ENCODE measurements around the gene COL4A3. TPM values are rescaled to one million over a fixed set of nuclear protein-coding genes. Genes with fewer than 3 reads are reported as not detected.

Gene COL4A3
- total RNA-seq, 1 donor from 2014 or later: 4.4 TPM

DNA sequence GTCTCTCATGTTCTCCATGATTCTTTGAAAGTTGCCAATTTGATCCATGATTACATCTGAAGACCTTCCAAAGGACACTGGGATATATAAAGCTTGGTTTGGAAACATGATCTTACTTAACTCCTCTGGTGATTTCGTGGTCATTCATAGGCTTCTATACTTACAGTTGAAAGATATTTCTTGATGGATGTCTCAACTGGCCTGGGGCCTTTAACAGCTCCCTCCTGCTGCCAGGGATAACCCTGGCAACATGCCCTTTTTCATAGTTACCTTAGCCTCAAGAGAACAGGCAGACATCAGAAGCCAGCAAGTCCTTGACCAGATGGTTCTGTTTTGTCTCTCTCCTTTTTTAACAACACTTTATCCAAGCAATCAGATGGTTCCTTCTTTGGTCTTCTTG is 137.1 kb downstream of the COL4A3 start:
- H3K4me3 ChIP-seq: no peak overlapping the region
- H3K4me1 ChIP-seq: no peaks in the 10 kb centered on the region
- no peak overlapping the region for H3K27ac ChIP-seq (replicated peaks)
- no peaks in the 10 kb centered on the region for H3K27me3 ChIP-seq (ENCODE audit: low read depth)
- DNase-seq: no peak
- TF ChIP-seq, protein P1, sequence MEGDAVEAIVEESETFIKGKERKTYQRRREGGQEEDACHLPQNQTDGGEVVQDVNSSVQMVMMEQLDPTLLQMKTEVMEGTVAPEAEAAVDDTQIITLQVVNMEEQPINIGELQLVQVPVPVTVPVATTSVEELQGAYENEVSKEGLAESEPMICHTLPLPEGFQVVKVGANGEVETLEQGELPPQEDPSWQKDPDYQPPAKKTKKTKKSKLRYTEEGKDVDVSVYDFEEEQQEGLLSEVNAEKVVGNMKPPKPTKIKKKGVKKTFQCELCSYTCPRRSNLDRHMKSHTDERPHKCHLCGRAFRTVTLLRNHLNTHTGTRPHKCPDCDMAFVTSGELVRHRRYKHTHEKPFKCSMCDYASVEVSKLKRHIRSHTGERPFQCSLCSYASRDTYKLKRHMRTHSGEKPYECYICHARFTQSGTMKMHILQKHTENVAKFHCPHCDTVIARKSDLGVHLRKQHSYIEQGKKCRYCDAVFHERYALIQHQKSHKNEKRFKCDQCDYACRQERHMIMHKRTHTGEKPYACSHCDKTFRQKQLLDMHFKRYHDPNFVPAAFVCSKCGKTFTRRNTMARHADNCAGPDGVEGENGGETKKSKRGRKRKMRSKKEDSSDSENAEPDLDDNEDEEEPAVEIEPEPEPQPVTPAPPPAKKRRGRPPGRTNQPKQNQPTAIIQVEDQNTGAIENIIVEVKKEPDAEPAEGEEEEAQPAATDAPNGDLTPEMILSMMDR (IDR thresholded peaks at IDR 0.05; ENCODE audit: borderline replicate concordance): no peak
- H3K36me3 ChIP-seq: peaks cover 19% of the 10 kb centered on the region
- H3K9me3 ChIP-seq (replicated peaks): no peaks in the 10 kb centered on the region
- intact Hi-C loops (cut with micrococcal nuclease): no loop called here

- TF ChIP-seq, protein P1 (IDR thresholded peaks at IDR 0.05; ENCODE audit: borderline replicate concordance): no peak
- H3K27ac ChIP-seq (replicated peaks): no peak overlapping the region
- no peaks in the 10 kb centered on the region for H3K27me3 ChIP-seq (ENCODE audit: low read depth)
- H3K9me3 ChIP-seq (replicated peaks): no peaks in the 10 kb centered on the region
- H3K4me1 ChIP-seq: no peaks in the 10 kb centered on the region
- peaks cover 22% of the 10 kb centered on the region for H3K36me3 ChIP-seq
- intact Hi-C loops (cut with micrococcal nuclease): no loop called here
- no peak overlapping the region for H3K4me3 ChIP-seq
- no peak for DNase-seq
Measured at GRCh38 chr2:227308784-227309183, 144.4 kb downstream of the COL4A3 start.

DNA sequence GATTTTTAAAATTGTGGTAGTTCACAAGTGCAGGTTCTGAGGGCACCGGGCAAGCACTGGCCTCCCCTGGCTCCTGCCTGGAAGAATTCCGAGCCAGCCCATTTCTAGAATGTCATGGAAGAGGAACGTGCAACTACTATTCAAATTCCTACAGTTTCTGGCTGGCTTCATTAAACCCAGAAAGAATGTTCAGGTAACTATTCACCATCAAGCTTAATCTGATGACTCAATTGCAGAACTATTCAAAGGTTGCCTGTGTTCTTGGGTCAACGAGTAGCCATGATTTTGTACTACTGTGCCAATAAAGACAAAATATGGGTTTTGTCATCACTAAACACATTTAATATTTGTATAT is 146.3 kb downstream of the COL4A3 start:
- H3K4me3 ChIP-seq: no peak overlapping the region
- intact Hi-C loops (cut with micrococcal nuclease): no loop called here
- H3K4me1 ChIP-seq: no peaks in the 10 kb centered on the region
- H3K36me3 ChIP-seq: peaks cover 11% of the 10 kb centered on the region
- H3K27me3 ChIP-seq (ENCODE audit: low read depth): no peaks in the 10 kb centered on the region
- no peak overlapping the region for H3K27ac ChIP-seq (replicated peaks)
- DNase-seq: no peak
- TF ChIP-seq, protein P1 (IDR thresholded peaks at IDR 0.05; ENCODE audit: borderline replicate concordance): no peak
- no peaks in the 10 kb centered on the region for H3K9me3 ChIP-seq (replicated peaks)

DNA sequence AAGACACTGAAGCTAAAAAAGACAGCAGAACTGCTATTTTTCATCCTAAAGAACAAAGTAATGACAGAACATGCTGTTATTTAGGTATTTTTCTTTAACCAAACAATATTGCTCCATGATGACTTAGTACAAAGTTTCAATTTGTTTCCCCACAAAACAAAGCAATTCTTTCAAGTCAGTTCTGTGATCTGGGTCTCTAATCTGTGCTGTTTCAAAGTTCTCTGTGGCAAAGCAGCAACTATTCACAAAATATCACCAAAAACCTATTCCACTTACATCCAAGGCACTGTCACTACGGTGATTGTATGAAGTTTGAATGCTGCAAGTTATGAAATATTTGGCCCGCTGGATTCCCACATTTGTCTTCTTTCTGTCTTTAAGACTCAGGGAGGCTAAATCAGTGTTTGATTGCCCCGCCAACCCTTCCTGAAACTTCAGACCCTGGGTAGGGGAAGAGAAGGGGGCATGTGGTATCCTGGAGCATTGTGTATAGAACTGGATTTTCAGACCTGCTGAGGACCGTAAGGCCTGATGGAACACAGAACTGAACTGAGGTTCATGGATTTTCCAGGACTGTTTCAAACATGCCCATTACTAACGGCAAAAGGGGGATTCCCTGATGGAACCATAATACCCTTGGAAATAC is 147.6 kb downstream of the COL4A3 start:
- H3K27me3 ChIP-seq (ENCODE audit: low read depth): no peaks in the 10 kb centered on the region
- no peaks in the 10 kb centered on the region for H3K9me3 ChIP-seq (replicated peaks)
- H3K4me3 ChIP-seq: no peak overlapping the region
- no peaks in the 10 kb centered on the region for H3K4me1 ChIP-seq
- DNase-seq: no peak
- no peak overlapping the region for H3K27ac ChIP-seq (replicated peaks)
- TF ChIP-seq, protein P1 (IDR thresholded peaks at IDR 0.05; ENCODE audit: borderline replicate concordance): no peak
- H3K36me3 ChIP-seq: peaks cover 11% of the 10 kb centered on the region
- intact Hi-C loops (cut with micrococcal nuclease): no loop called here

DNA sequence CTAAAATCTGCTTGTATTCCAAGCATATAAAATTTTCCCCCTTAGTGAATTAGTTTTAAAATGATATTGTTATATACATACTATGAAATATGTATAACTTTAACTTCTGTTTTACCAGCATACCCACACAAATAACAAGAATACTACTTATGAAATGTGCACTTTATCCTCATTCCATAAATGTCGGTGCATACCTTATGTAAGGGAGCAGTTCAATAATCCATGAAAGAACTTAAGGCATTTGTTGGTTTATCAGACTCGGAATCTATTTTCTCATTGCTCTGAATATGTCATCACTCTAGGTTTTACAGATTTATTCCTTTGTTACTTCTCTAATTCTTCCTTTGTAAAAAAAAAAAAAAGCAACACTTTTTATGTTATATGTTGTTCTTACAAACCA is 148.2 kb downstream of the COL4A3 start:
- Histone ChIP-seq H3K4me3 (no peak overlapping the region), H3K9me3 (replicated peaks) (no peaks in the 10 kb centered on the region), H3K27ac (replicated peaks) (no peak overlapping the region), H3K4me1 (no peaks in the 10 kb centered on the region), H3K27me3 (ENCODE audit: low read depth) (no peaks in the 10 kb centered on the region), H3K36me3 (peaks cover 11% of the 10 kb centered on the region)
- no peak for DNase-seq
- TF ChIP-seq, protein P1 (IDR thresholded peaks at IDR 0.05; ENCODE audit: borderline replicate concordance): no peak
- intact Hi-C loops (cut with micrococcal nuclease): no loop called here

All from left ventricle myocardium inferior (tissue), 1 donor.